Smooth muscle cell (in vitro differentiated cells): ENCODE measurements around the gene PICK1. TPM values are rescaled to one million over a fixed set of nuclear protein-coding genes. Genes with fewer than 3 reads are reported as not detected.
A peak's percentile ranks its signal among the peaks of the same experiment; 100 is the strongest.

Source experiments
- DNase-seq: peaks from one replicate; lab custom pipeline; 2025; ENCODE audit not compliant: unreplicated experiment; lab: John Stamatoyannopoulos, UW
- H2AFZ ChIP-seq: fragments of 200-600 bp; sonication (generic); 2 replicates; pipeline ENCODE4 v1.6.0; 2016; ENCODE audit warnings: antibody characterized with exemption, low read depth, mild to moderate bottlenecking
- H3F3A ChIP-seq: fragments of 200-600 bp; sonication (generic); 2 replicates; pipeline ENCODE4 v1.6.0; 2017; ENCODE audit warnings: antibody characterized with exemption, low read depth
- H3K27ac ChIP-seq: fragments of 200-600 bp; sonication (generic); 2 replicates; pipeline ENCODE4 v1.5.1; 2016; ENCODE audit warnings: low read depth, mild to moderate bottlenecking
- H3K27me3 ChIP-seq: fragments of 200-600 bp; sonication (generic); 2 replicates; pipeline ENCODE4 v1.6.1; 2016; ENCODE audit warnings: low read depth, mild to moderate bottlenecking
- H3K36me3 ChIP-seq: fragments of 200-600 bp; sonication (generic); 2 replicates; pipeline ENCODE4 v1.5.1; 2016; ENCODE audit warnings: low read depth
- H3K4me1 ChIP-seq: fragments of 200-600 bp; sonication (generic); 2 replicates; pipeline ENCODE4 v1.5.1; 2016; ENCODE audit warnings: low read depth
- H3K4me2 ChIP-seq: fragments of 200-600 bp; sonication (generic); 2 replicates; pipeline ENCODE4 v1.6.0; 2016; ENCODE audit warnings: mild to moderate bottlenecking
- H3K4me3 ChIP-seq: fragments of 200-600 bp; sonication (generic); 2 replicates; pipeline ENCODE4 v1.5.1; 2016; ENCODE audit warnings: mild to moderate bottlenecking
- H3K79me2 ChIP-seq: fragments of 200-600 bp; sonication (generic); 2 replicates; pipeline ENCODE4 v1.6.0; 2016; ENCODE audit warnings: low read depth, mild to moderate bottlenecking
- H3K9ac ChIP-seq: fragments of 200-600 bp; sonication (generic); 2 replicates; pipeline ENCODE4 v1.6.0; 2016; ENCODE audit warnings: low read depth
- H3K9me3 ChIP-seq: fragments of 200-600 bp; sonication (generic); replicated peaks from 2 replicates; pipeline ENCODE4 v1.5.1; 2016; ENCODE audit warnings: low read depth
- H4K20me1 ChIP-seq: fragments of 200-600 bp; sonication (generic); 2 replicates; pipeline ENCODE4 v1.6.0; 2016; ENCODE audit warnings: low read depth
- CTCF ChIP-seq: fragments of 200-600 bp; sonication (generic); IDR thresholded peaks from 2 replicates; pipeline ENCODE4 v1.5.1; 2017; ENCODE audit warnings: borderline replicate concordance, mild to moderate bottlenecking, antibody characterized with exemption; ENCODE audit not compliant: insufficient read depth, poor library complexity, severe bottlenecking
- whole genome bisulfite sequencing: methylation state at CpG from one replicate; pipeline ENCODE4 v1.1.7; 2016; ENCODE audit warnings: low lambda C conversion rate; 5-methylcytosine and 5-hydroxymethylcytosine counted together
- polyA plus RNA-seq: library from polyadenylated mRNA; unstranded; fragments of >200 nt; fragmentation: Nextera tagmentation; extraction: Ambion mirVana; gene quantifications from 2 replicates; pipeline ENCODE4 v1.2.1, GENCODE V29; 2016
- total RNA-seq: library from RNA; depleted of rRNA; stranded (reverse); fragments of >200 nt; gene quantifications from 2 replicates; pipeline ENCODE4 v1.2.3, GENCODE V29; 2014

The PICK1 gene
- 8.8 and 23.4 TPM in 2 replicates for total RNA-seq
- polyA plus RNA-seq: 17.5 and 30.1 TPM in 2 replicates

DNA sequence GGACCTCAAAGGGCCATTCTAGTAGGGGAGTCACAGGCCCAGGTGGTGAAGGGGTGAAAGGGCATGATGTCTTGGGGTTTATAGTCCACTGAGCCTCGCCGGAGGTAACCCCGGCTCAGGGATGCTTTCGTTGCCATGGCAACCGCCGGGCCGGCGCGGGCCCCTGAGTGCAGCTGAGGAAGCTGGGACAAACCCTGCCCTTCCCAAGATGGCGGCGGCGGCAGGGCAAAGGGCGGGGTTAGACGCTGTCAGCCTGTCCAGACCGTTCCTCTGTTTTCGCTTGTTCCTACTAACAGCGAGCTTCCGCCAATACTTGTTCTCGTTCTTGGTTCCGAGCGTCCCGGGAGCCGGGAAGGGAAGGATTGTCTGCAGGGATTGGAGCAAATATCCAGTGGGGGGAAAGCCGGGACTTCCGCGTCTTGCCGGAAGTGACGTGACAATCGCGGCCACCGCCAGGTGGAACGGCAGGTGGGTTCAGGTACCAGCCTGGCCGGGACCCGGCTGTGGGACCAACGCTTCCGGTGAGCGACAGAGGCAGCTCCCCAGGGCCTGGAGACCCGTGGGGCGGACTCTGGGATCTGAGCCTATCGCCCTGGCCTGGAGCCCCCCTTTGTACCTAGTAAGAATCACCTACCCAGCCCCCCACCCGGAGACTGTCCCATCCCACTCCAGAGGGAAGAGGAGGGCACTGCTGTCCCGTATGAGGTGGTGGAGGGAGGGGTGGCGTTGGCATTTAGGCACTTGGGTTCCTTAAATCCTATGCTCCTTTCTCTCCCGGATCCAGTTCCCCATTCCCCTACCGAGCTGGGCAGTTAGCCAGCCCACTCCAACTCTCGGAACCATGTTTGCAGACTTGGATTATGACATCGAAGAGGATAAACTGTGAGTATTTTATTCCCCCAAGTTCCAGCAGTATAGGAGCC is at the start of gene PICK1:
Gene PICK1 (plus strand): TSS at position 436 of the 923 bp plus-strand sequence. CDS start 406 bp downstream, at position 842.
- Histone ChIP-seq H3K27me3 (no peaks in the 10 kb centered on the region), H3K9ac (peak within 1 kb of the TSS; percentile 67), H3K4me3 (peak within 1 kb of the TSS; percentile 64), H3K36me3 (no peaks in the 10 kb centered on the region), H3F3A (no peaks in the 10 kb centered on the region), H3K9me3 (no peaks in the 10 kb centered on the region), H3K4me2 (peak within 1 kb of the TSS; percentile 91), H3K4me1 (peaks cover 5% of the 10 kb centered on the region), H3K27ac (peak within 1 kb of the TSS; percentile 72), H2AFZ (peak within 1 kb of the TSS; percentile 94), H3K79me2 (no peaks in the 10 kb centered on the region), H4K20me1 (no peaks in the 10 kb centered on the region)
- WGBS: 6% methylated on average over 43 of the region's 47 CpGs
- no peak for TF ChIP-seq CTCF
- peak; percentile 40 for DNase-seq

- Histone ChIP-seq H3K79me2 (no peaks in the 10 kb centered on the region), H3K36me3 (no peaks in the 10 kb centered on the region), H3K27ac (no peak overlapping the region), H3K9ac (no peak overlapping the region), H3K27me3 (no peaks in the 10 kb centered on the region), H3K4me1 (no peaks in the 10 kb centered on the region), H4K20me1 (no peaks in the 10 kb centered on the region), H3K4me2 (no peak overlapping the region), H3F3A (no peaks in the 10 kb centered on the region), H2AFZ (no peak overlapping the region), H3K4me3 (no peak overlapping the region), H3K9me3 (no peaks in the 10 kb centered on the region)
- DNase-seq: no peak
- no peak for TF ChIP-seq CTCF
- 79% methylated on average over 14 of the region's 14 CpGs for WGBS
Observed at GRCh38 chr22:38009000-38009806, 48.0 kb upstream of the PICK1 start.

- TF ChIP-seq CTCF: no peak
- Histone ChIP-seq H3K9me3 (no peaks in the 10 kb centered on the region), H4K20me1 (no peaks in the 10 kb centered on the region), H3F3A (no peaks in the 10 kb centered on the region), H3K27ac (no peak overlapping the region), H3K36me3 (no peaks in the 10 kb centered on the region), H3K4me2 (no peak overlapping the region), H3K79me2 (no peaks in the 10 kb centered on the region), H3K27me3 (no peaks in the 10 kb centered on the region), H3K4me1 (peaks cover 13% of the 10 kb centered on the region), H3K4me3 (no peak overlapping the region), H3K9ac (no peak overlapping the region), H2AFZ (no peak overlapping the region)
- no peak for DNase-seq
- 90% methylated on average over 7 of the region's 7 CpGs for WGBS
Observed at GRCh38 chr22:38012604-38013072, 44.6 kb upstream of the PICK1 start.
